Astrocyte (in vitro differentiated cells and primary cell): ENCODE measurements around the gene TGM1. TPM values are rescaled to one million over a fixed set of nuclear protein-coding genes. Genes with fewer than 3 reads are reported as not detected.

Experiments used
- DNase-seq: peaks from one replicate; pipeline ENCODE4 v3.0.0-alpha.2; 2010; ENCODE audit warnings: low read depth
- FAIRE-seq: peaks from 2 replicates; lab custom pipeline; 2011; peaks lifted over from hg19 to GRCh38; lab: Jason Lieb, UNC
- H2AFZ ChIP-seq: 2 replicates; pipeline ENCODE4 v1.6.0; 2012; ENCODE audit warnings: low read depth, low read length, inconsistent platforms
- H3K27ac ChIP-seq: 2 replicates; pipeline ENCODE4 v1.5.1; 2011; ENCODE audit warnings: low read depth, low read length, inconsistent platforms
- H3K27me3 ChIP-seq: 2 replicates; pipeline ENCODE4 v1.6.0; 2011; ENCODE audit warnings: low read length, inconsistent platforms; ENCODE audit not compliant: insufficient read depth
- H3K36me3 ChIP-seq: 2 replicates; pipeline ENCODE4 v1.5.1; 2011; ENCODE audit warnings: low read length, inconsistent platforms; ENCODE audit not compliant: insufficient read depth
- H3K4me1 ChIP-seq: 2 replicates; pipeline ENCODE4 v1.5.1; 2011; ENCODE audit warnings: low read length, inconsistent platforms; ENCODE audit not compliant: insufficient read depth
- H3K4me2 ChIP-seq: 2 replicates; pipeline ENCODE4 v1.6.0; 2012; ENCODE audit warnings: low read length, inconsistent platforms
- H3K4me3 ChIP-seq: 2 replicates; pipeline ENCODE4 v1.5.1; 2011; ENCODE audit warnings: low read depth, mild to moderate bottlenecking, low read length, inconsistent platforms; ENCODE audit not compliant: insufficient read depth
- H3K79me2 ChIP-seq: 2 replicates; pipeline ENCODE4 v1.6.0; 2012; ENCODE audit warnings: mild to moderate bottlenecking, low read length, inconsistent platforms; ENCODE audit not compliant: insufficient read depth
- H3K9ac ChIP-seq: 2 replicates; pipeline ENCODE4 v1.6.0; 2012; ENCODE audit warnings: mild to moderate bottlenecking, low read length, inconsistent platforms
- H3K9me3 ChIP-seq: 2 replicates; pipeline ENCODE4 v1.5.1; 2012; ENCODE audit warnings: low read depth, mild to moderate bottlenecking, low read length, inconsistent platforms; ENCODE audit not compliant: insufficient read depth
- H4K20me1 ChIP-seq: 2 replicates; pipeline ENCODE4 v1.6.0; 2012; ENCODE audit warnings: low read length, inconsistent platforms; ENCODE audit not compliant: insufficient read depth
- H3K27ac Mint-ChIP-seq: one replicate; pipeline ENCODE4 v1.8.0; 2021; ENCODE audit warnings: mild to moderate bottlenecking, mixed read lengths; ENCODE audit not compliant: unreplicated experiment
- H3K27me3 Mint-ChIP-seq: one replicate; pipeline ENCODE4 v1.8.0; 2021; ENCODE audit warnings: low read depth, mixed read lengths; ENCODE audit not compliant: unreplicated experiment
- H3K36me3 Mint-ChIP-seq: one replicate; pipeline ENCODE4 v1.8.0; 2021; ENCODE audit warnings: low read depth, mixed read lengths; ENCODE audit not compliant: unreplicated experiment
- H3K4me1 Mint-ChIP-seq: one replicate; pipeline ENCODE4 v1.8.0; 2021; ENCODE audit warnings: low read depth, mixed read lengths; ENCODE audit not compliant: unreplicated experiment
- H3K4me3 Mint-ChIP-seq: one replicate; pipeline ENCODE4 v1.8.0; 2021; ENCODE audit warnings: mild to moderate bottlenecking, moderate library complexity, mixed read lengths; ENCODE audit not compliant: unreplicated experiment
- H3K9me3 Mint-ChIP-seq: one replicate; pipeline ENCODE4 v1.8.0; 2021; ENCODE audit warnings: mild to moderate bottlenecking, mixed read lengths; ENCODE audit not compliant: unreplicated experiment
- EZH2 ChIP-seq: IDR thresholded peaks from 2 replicates; pipeline ENCODE4 v1.6.1; 2012; ENCODE audit warnings: mild to moderate bottlenecking, low read length, inconsistent platforms; ENCODE audit not compliant: insufficient read depth
- total RNA-seq: library from RNA; stranded (reverse); gene quantifications from 2 replicates; pipeline ENCODE4 v1.2.1, GENCODE V29; 2021
- TF ChIP-seq, protein P1 (sequence below): IDR thresholded peaks from 2 replicates; pipeline ENCODE4 v1.5.1; 2011; ENCODE audit warnings: low read depth, mild to moderate bottlenecking, inconsistent platforms, low read length, moderate library complexity; ENCODE audit not compliant: insufficient read depth

Gene TGM1
- total RNA-seq, 1 donor from 2014 or later = 3.8 TPM

GRCh38 chr14:24307575-24308341 lies 44.8 kb upstream of the TGM1 start, which contains the start of gene CIDEB:
CIDEB (minus strand) TSS chr14:24307977; CDS start chr14:24307858, 119 bp downstream.
- no peaks in the 10 kb centered on the region for H3K27me3 ChIP-seq
- DNase-seq (no peak), FAIRE-seq (peak; percentile 47)
- H3K27me3 Mint-ChIP-seq = no peaks in the 10 kb centered on the region
- no peaks in the 10 kb centered on the region for H3K9me3 ChIP-seq
- no peaks in the 10 kb centered on the region for H3K79me2 ChIP-seq
- H3K4me3 Mint-ChIP-seq = peak within 1 kb of the TSS; percentile 27
- peaks cover 43% of the 10 kb centered on the region for H3K36me3 Mint-ChIP-seq
- H3K9ac ChIP-seq = no peak within 1 kb of the TSS
- TF ChIP-seq EZH2 = no peak
- TF ChIP-seq, protein P1, sequence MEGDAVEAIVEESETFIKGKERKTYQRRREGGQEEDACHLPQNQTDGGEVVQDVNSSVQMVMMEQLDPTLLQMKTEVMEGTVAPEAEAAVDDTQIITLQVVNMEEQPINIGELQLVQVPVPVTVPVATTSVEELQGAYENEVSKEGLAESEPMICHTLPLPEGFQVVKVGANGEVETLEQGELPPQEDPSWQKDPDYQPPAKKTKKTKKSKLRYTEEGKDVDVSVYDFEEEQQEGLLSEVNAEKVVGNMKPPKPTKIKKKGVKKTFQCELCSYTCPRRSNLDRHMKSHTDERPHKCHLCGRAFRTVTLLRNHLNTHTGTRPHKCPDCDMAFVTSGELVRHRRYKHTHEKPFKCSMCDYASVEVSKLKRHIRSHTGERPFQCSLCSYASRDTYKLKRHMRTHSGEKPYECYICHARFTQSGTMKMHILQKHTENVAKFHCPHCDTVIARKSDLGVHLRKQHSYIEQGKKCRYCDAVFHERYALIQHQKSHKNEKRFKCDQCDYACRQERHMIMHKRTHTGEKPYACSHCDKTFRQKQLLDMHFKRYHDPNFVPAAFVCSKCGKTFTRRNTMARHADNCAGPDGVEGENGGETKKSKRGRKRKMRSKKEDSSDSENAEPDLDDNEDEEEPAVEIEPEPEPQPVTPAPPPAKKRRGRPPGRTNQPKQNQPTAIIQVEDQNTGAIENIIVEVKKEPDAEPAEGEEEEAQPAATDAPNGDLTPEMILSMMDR = peak; percentile 97
- peaks cover 8% of the 10 kb centered on the region for H3K4me1 Mint-ChIP-seq
- no peak within 1 kb of the TSS for H2AFZ ChIP-seq
- H3K9me3 Mint-ChIP-seq = no peaks in the 10 kb centered on the region
- H3K4me3 ChIP-seq = no peak within 1 kb of the TSS
- no peak within 1 kb of the TSS for H3K27ac ChIP-seq
- no peak within 1 kb of the TSS for H3K27ac Mint-ChIP-seq
- H4K20me1 ChIP-seq = peaks cover 46% of the 10 kb centered on the region
- peaks cover 34% of the 10 kb centered on the region for H3K36me3 ChIP-seq
- H3K4me1 ChIP-seq = peaks cover 16% of the 10 kb centered on the region
- H3K4me2 ChIP-seq = no peak within 1 kb of the TSS

GRCh38 chr14:24307156-24307574 lies 44.2 kb upstream of the TGM1 start:
- TF ChIP-seq, protein P1 = no peak
- no peak for TF ChIP-seq EZH2
- Histone ChIP-seq H3K27me3 (no peaks in the 10 kb centered on the region), H3K9ac (no peak overlapping the region), H3K4me1 (peaks cover 16% of the 10 kb centered on the region), H2AFZ (no peak overlapping the region), H3K4me3 (no peak overlapping the region), H3K36me3 (peaks cover 39% of the 10 kb centered on the region), H3K79me2 (peaks cover 4% of the 10 kb centered on the region), H3K27ac (no peak overlapping the region), H3K4me2 (no peak overlapping the region), H3K9me3 (no peaks in the 10 kb centered on the region), H4K20me1 (peaks cover 44% of the 10 kb centered on the region)
- Mint-ChIP-seq H3K9me3 (no peaks in the 10 kb centered on the region), H3K4me1 (peaks cover 8% of the 10 kb centered on the region), H3K4me3 (peak overlapping the region; percentile 27), H3K27me3 (no peaks in the 10 kb centered on the region), H3K36me3 (peaks cover 43% of the 10 kb centered on the region), H3K27ac (no peak overlapping the region)
- DNase-seq = no peak
- no peak for FAIRE-seq

DNA sequence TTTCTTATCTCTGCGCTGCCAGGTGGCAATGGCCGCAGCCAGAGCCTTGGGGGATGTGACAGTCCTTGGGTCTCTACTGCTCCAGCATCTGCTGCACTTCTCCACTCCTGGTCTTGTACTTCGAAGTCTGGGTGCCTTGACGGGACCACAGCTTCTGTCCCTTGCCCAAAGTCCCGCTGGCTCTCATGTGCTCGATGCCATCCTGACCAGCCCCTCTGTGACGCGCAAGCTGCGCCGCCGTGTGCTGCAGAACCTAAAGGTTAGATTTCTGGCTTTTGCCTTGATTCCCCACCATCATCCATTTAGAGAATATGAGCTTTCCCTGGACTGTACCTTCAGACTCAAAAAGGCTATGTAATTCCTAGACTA lies 41.0 kb upstream of the TGM1 start:
- H3K36me3 Mint-ChIP-seq = peaks cover 42% of the 10 kb centered on the region
- H3K4me3 ChIP-seq = no peak overlapping the region
- DNase-seq (no peak), FAIRE-seq (no peak)
- no peak overlapping the region for H3K27ac Mint-ChIP-seq
- H3K4me1 ChIP-seq = peaks cover 17% of the 10 kb centered on the region
- H3K36me3 ChIP-seq = peaks cover 47% of the 10 kb centered on the region
- H4K20me1 ChIP-seq = peaks cover 30% of the 10 kb centered on the region
- peaks cover 14% of the 10 kb centered on the region for H3K4me1 Mint-ChIP-seq
- H3K9me3 ChIP-seq = no peaks in the 10 kb centered on the region
- H3K27me3 Mint-ChIP-seq = no peaks in the 10 kb centered on the region
- H3K27ac ChIP-seq = no peak overlapping the region
- no peaks in the 10 kb centered on the region for H3K27me3 ChIP-seq
- H3K9ac ChIP-seq = no peak overlapping the region
- no peak overlapping the region for H3K4me3 Mint-ChIP-seq
- TF ChIP-seq EZH2 = no peak
- no peaks in the 10 kb centered on the region for H3K9me3 Mint-ChIP-seq
- no peak overlapping the region for H3K4me2 ChIP-seq
- peaks cover 31% of the 10 kb centered on the region for H3K79me2 ChIP-seq
- no peak overlapping the region for H2AFZ ChIP-seq
